Measurements from ENCODE around the gene MBTPS1.
A peak's percentile ranks its signal among the peaks of the same experiment; 100 is the strongest.

MBTPS1 gene

DNA sequence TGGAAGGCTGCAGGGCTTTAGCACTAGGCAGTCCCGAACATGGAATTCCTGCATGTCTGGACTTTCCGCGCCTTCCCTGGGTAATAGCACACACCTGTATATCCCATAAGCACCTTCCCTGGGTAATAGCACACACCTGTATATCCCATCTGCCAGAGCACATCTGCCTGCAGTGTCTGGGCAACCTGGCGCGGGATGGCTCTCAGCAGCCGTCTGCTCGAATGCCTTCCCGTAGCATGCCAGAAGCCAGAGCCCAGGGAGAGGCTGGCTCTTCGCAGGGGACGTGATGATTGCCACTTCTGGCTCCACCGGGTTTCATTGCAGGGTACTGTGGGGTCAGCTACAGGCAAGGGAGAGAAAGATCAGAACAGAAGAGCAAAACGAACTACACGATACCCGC, 21.3 kb downstream of the MBTPS1 start:
- DNase-seq = no peak

DNA sequence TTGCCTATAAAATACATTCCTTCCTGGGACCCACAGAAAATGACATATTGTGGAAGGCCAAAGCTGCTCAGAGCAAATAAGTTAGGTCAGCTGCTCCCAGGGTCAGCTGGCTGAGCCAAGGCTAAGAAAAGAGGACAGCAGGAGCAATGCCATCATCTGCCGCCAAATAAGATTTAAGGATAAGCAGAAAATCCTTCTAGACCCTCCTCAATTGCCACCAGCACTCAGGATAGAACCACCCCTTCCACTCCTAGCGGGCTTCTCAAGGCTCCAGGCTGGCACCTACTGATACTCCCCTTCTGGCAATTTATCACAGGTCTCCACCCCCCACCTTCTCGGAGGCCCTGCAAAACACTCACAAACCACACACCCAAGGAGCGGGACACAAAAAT, 22.9 kb downstream of the MBTPS1 start:
- no peak for DNase-seq

DNA sequence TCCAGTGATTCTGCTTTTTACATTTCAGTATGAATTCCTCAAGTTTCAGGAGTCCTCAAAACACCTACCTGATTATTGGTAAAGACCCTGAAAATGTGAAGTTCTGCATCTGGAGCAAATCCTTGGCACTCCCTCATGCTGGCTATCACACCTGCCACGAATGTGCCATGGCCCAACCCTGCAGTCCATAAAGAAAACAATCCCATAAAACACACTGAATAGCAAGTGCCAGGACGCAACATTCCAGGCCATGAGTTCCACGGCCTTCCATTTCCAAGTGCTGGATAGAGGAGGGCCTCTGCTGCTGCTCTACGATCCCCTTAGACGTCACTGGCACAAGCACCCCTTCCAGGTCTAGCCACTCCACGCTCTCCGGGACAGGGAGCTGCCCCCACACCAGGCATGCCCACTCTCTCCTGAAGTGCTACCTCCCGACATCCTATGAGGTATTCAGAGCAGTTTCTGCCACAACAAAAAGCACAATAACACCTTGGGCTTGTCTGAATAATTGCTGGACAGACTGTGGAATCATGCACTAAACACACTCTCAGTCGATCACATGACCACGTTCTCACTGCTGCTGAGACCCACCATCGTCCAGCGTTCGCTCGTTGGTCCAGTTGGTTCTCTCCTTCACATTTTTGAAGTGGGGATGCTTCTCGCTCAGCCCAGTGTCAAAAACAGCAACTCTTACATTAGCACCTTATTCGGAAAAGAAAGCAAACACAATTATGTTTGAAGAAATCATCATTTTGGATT, 23.4 kb downstream of the MBTPS1 start:
- no peak for DNase-seq

DNA sequence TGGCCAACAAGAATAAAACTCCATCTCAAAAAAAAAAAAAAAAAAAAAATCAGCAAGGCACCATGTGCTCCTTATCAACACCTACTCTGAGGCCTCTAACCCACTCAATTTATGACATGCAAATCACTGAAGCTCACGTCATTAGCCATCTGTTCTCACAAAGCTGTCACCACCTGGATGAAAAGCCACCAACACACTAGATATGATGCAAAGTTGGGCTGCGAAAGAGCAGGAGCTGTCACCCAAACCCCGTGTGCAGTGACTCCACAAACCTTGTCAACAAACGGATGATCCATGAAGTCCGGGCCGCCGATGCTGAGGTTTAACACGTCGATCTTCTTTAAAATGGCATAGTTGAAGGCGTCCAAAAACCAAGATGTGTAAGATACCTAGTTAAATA, 25.3 kb downstream of the MBTPS1 start:
- DNase-seq = no peak

DNA sequence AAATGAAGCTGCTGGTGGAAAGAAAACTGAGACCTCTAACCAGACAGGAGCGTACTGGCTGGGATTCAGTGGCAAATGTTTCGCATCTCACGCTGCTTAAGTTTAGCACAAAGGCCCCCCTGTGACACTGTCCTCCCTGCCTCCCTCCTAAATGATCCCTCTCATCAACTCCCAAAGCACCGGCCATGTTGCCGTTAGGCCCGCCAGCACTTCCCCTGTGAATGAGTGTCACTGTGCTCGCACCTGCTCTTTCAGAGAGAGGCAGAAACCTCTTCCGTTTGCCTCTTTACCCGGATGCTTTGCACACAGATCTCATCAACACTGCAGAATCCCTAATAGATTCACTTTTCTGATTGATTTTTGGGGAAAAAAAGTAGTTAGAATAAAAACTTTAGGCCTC, 26.5 kb downstream of the MBTPS1 start:
- no peak for DNase-seq

DNA sequence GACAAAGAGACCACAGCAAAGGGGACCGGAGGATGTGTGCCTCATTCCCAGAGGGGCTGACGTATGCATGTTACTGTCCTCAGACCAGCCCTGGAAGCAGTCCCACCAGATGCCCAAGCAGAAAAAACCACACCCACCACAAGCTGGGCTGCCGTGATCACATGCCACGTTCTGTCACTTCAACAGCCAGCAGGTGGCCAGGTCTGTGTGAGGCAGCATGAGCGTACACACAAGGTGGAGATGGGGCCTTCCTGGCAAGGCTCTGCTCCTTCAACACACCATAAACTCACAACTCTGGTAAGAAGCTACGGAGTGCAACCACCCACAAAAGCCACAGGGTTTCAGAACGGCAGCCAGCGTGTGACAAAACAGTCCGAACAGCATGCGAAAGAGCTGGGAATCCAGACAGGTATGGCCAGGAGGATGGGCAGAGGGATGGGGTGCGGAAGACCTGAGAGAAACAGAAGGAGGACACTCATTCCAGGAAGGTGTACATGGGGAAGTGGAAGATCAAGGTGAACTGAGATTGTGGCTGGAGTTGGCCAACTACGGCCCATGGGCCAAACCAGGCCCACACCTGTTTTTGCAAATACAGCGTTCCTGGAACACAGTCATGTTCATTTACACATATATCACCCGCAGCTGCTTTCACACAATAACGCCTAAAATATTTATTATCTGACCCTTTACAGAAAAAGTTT, 27.9 kb downstream of the MBTPS1 start:
- DNase-seq = peak; percentile 52

GRCh38 chr16:84087466-84088151, 29.1 kb downstream of the MBTPS1 start:
- no peak for DNase-seq

- no peak for DNase-seq
Measured at GRCh38 chr16:84087001-84087400, 29.7 kb downstream of the MBTPS1 start.

- no peak for DNase-seq
Measured at GRCh38 chr16:84086341-84086740, 30.4 kb downstream of the MBTPS1 start.

DNA sequence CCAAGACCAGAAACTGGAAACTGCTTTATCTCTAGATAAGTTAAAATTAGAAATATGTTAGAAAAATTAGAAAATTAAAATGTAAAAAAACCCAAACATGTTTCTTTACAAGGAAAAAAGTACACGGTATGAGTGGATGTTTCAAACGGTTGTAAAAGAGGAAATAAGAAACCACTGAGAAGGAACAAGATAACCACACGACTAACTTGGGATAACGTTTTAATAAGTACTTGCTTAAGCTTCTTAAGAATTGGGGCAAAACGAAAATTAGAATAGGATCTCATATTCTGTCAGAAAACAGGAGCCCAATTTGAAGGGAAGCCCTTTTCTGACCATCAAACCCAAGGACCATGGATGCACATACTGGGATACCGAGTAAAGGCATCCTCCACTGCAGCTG, 31.0 kb downstream of the MBTPS1 start:
- no peak for DNase-seq

DNA sequence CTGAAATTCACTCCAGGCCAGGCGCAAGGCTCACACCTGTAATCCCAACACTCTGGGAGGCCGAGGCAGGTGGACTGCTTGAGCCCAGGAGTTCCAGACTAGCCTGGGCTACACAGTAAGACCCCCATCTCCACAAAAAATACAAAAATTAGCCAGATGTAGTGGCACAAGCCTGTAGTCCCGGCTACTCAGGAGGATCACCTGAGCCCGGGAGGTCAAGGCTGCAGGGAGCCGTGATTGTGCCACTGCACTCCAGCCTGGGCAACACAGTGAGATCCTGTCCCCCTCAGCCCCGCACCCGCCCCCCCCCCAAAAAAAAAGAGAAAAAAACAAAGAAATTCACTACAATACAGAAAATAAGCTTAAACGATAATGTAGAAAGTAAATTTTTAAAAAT, 31.5 kb downstream of the MBTPS1 start:
- DNase-seq = no peak

DNA sequence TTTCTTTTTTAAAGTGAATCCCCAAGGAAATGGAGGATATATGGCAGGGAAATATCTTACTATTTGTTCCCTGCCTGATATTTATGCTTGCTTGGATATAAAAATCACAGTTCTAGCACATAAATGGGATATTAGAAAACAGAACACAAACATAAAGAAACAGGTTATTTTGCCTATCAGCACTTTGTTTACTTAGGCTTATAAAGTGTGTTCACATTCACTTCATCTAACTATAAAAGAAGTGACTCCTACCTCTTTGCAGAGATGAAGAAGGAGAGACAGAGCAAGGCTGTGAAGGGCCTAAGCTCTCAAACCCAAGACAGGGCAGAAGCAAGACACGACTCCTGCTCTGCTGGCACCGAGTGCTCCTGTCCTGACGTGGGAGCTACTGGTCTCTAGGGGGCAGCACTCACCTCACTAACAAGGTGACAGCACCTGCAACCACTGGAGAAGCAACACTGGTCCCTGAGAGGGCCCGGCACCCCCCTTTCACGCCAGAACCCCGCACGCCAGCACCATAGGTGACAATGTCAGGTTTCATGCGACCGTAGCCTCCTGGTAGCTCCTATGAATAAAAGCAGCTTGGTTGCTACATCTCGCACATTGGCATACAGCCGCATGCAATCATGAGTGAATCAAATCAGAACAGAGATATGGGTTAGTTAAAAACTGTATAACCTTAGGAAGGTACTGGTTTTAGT, 32.0 kb downstream of the MBTPS1 start:
- peak; percentile 73 for DNase-seq

DNA sequence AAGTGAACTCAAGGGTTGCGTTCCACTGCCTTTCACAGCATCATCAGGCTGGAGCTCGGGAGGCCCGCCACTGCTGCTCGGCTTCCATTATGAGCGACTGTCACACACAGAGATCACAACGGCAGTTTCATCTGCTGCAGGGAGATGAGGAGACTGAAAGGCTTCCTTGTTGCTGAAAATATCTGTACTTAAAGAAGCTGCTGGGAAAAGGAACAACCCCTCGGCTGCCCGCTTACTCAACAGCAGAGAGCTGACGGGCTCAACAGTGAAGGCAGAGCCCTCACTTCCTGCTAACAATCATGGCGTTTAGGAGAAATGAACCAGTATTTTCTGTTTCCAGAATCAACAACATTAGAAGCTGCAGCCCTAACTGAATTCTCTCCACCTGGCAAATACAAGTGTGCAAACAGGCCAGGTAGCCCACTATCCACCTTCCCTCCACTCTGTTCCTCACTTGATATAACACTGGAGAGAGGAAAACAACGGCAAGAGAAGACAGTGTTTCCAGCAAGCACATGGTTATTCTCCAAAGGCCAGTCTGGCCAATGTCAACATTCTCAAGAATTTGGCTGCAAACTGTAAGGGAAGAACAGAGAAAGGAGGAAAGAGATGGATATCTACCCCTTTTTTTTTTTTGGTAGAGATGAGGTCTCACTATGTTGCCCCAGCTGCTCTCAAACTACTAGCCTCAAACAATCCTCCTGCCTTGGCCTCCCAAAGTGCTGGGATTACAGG, 33.7 kb downstream of the MBTPS1 start:
- no peak for DNase-seq

DNA sequence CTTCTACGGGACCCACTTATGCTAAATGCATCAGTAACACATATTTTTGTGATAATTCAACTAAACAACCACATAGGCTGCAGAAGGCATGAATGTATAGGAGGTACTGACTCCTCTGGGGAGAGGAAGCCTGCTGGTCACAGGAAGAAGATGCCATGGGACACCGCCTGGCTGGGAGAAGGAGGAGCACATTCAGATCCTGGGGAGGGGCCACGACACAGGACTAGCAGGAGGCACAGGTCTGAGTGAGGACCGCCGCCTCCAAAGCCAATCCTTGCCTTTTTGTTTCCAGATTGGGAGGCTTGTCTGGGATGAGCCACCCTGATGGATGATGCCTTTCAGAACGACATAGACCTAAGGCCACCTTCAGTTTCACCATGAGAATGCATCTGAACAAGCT, 34.6 kb downstream of the MBTPS1 start:
- no peak for DNase-seq

GRCh38 chr16:84081446-84081989, 35.2 kb downstream of the MBTPS1 start:
- no peak for DNase-seq

DNA sequence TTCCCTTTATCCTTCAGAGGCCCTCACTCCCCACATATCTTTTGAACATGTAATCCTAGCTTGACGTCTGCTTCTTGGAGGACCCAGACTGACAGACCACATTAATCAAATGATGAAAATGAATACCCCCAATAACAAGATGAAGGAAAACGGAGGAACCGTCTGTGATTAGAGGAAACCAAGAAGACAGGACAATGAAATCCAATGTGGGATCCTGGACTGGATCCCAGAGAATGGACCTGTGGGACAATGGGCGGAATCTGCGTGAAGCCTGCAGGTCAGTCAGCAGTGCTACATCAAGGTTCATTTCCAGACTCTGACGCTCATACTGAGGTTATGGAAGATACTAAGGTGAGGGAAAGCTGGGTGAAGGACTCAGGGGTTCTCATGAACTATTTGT, 35.9 kb downstream of the MBTPS1 start:
- no peak for DNase-seq

DNA sequence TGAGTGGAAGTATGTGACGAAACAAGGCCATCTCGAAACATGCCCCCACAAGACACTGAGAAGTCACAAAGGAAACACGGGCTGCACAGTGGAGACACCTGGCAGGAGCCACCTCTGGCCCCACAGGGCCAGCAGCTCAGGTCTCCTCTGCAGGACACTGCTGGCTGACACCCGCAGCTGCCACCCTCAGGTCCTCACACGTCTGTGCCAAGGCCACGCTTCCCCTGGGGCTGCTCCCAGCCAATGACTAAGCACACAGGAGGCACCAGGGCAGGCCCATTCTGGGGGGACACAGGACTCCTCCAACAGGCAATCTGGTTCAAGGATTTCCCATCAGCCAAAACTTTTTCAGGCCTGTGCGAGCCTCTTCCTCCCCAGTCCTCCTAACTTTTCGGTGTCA, 36.4 kb downstream of the MBTPS1 start:
- no peak for DNase-seq

- no peak for DNase-seq
Measured at GRCh38 chr16:84079664-84080063, 37.1 kb downstream of the MBTPS1 start.

DNA sequence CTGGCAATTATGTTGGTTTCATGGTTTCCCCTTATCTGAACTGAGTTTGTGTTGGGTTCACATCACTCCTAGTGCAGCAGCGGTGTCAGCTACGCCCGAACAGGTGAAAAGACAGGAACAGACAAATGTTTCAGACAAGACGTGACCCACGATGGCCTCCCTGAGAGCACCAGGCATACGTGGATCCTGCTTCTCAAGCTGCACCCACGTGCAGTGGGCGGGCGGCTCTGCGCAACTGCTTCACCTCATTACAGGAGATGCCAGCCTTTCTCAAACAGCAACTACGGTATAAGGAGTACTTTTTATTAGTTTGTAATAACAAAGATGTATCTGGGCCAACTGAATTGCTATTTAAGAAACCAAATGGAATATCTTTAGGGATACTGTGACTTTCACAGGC, 41.4 kb downstream of the MBTPS1 start:
- no peak for DNase-seq

- no peak for DNase-seq
Measured at GRCh38 chr16:84074721-84075120, 42.0 kb downstream of the MBTPS1 start.

DNA sequence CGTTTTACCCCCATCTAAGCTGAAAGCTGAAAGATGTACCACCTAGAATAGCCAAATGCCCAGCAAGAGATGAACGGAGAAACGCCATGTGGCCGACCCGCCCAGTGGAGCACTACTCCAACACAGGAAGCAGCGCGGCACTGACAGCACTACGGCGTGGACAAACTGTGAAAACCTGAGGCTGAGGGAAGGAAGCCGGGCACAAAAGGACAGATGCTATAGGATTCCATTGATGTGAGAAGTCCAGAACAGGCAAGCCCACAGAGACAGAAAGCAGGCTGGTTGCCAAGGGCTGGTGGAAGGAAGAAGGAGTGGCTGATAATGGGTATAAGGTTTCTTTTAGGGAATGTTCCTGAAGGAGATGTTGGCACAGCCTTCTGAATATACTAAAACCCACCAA, 44.7 kb downstream of the MBTPS1 start:
- DNase-seq = no peak

GRCh38 chr16:84071121-84071520, 45.6 kb downstream of the MBTPS1 start:
- DNase-seq = no peak

DNA sequence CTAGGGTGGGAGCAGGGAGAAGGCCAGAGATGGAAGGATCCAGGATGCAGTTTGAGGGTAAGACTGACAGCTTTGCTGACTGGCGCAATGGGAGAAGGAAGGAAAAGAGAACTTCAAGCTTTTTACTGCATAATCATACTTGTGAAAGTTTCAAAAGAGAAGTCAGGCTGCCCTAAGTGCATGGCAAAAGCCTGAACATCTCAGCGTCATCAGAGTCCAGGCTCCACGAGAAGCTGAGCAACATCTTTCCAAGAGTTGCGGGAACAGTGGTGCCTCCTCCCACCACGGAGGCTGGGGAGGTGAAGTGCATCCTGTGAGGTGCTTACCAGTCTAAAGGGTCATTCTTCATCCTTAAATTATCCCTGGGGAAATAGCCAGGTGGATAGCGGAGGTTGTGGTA, 47.2 kb downstream of the MBTPS1 start:
- no peak for DNase-seq

All from stimulated activated CD4-positive, alpha-beta T cell treated with anti-CD3 and anti-CD28 coated beads, Interleukin-4, amount 100 ng/mL, for 24 hours (primary cell).